Mesenchymal stem cell (in vitro differentiated cells and primary cell): ENCODE measurements around the gene DPEP1.

Source experiments
- DNase-seq: peaks from one replicate; pipeline ENCODE4 v3.0.0-alpha.2; 2013
- H2AFZ ChIP-seq: one replicate; pipeline ENCODE4 v1.6.1; 2013; ENCODE audit warnings: low read depth, mild to moderate bottlenecking, control low read depth, inconsistent platforms, low read length, moderate library complexity
- H2AK5ac ChIP-seq: 2 replicates; pipeline ENCODE4 v1.6.1; 2013; ENCODE audit warnings: low read length, moderate library complexity, mild to moderate bottlenecking, inconsistent platforms; ENCODE audit not compliant: severe bottlenecking
- H2BK120ac ChIP-seq: one replicate; pipeline ENCODE4 v1.6.1; 2013; ENCODE audit warnings: low read depth, mild to moderate bottlenecking, inconsistent platforms, low read length, moderate library complexity
- H2BK12ac ChIP-seq, 2 experiments: one replicate each; pipeline ENCODE4 v1.6.1; 2013; ENCODE audit warnings: inconsistent platforms in 2 of 2, low read length in 2 of 2, mild to moderate bottlenecking in 2 of 2, moderate library complexity in 2 of 2, control low read depth in 1 of 2
- H2BK15ac ChIP-seq: one replicate; pipeline ENCODE4 v1.6.1; 2013; ENCODE audit warnings: mild to moderate bottlenecking, low read depth, inconsistent platforms; ENCODE audit not compliant: poor library complexity, severe bottlenecking
- H2BK5ac ChIP-seq: 2 replicates; pipeline ENCODE4 v1.6.1; 2013; ENCODE audit warnings: low read depth, mild to moderate bottlenecking, low read length, control low read depth, inconsistent platforms; ENCODE audit not compliant: poor library complexity, severe bottlenecking
- H3K14ac ChIP-seq, 2 experiments: one replicate each; pipeline ENCODE4 v1.6.1; 2013; ENCODE audit warnings: inconsistent platforms in 2 of 2, low read length in 2 of 2, control low read depth in 1 of 2, mild to moderate bottlenecking in 1 of 2, moderate library complexity in 1 of 2
- H3K18ac ChIP-seq, 2 experiments: one replicate each; pipeline ENCODE4 v1.6.1; 2013; ENCODE audit warnings: inconsistent platforms in 2 of 2, low read length in 2 of 2, control low read depth in 1 of 2, low read depth in 1 of 2, mild to moderate bottlenecking in 1 of 2
- H3K23ac ChIP-seq, 2 experiments: one replicate each; pipeline ENCODE4 v1.6.1; 2013; ENCODE audit warnings: inconsistent platforms in 2 of 2, low read length in 2 of 2, mild to moderate bottlenecking in 2 of 2, moderate library complexity in 2 of 2, control low read depth in 1 of 2
- H3K27ac ChIP-seq: 2 replicates; pipeline ENCODE4 v1.5.1; 2013; ENCODE audit warnings: mild to moderate bottlenecking, moderate library complexity, low read length, control low read depth, inconsistent platforms; ENCODE audit not compliant: poor library complexity, severe bottlenecking
- H3K27me3 ChIP-seq, 2 experiments: 2 replicates each; pipeline versions ENCODE4 v1.6.1 to v1.7.0; 2013; ENCODE audit warnings: low read length in 2 of 2, mild to moderate bottlenecking in 2 of 2, moderate library complexity in 2 of 2, control low read depth in 1 of 2, inconsistent platforms in 1 of 2; ENCODE audit not compliant: control insufficient read depth in 1 of 2, insufficient read depth in 1 of 2
- H3K36me3 ChIP-seq, 2 experiments: 2 replicates each; pipeline versions ENCODE4 v1.6.1 to v1.7.0; 2013; ENCODE audit warnings: low read length in 2 of 2, control low read depth in 1 of 2, inconsistent platforms in 1 of 2, low read depth in 1 of 2, mild to moderate bottlenecking in 1 of 2; ENCODE audit not compliant: insufficient read depth in 2 of 2, control insufficient read depth in 1 of 2
- H3K4ac ChIP-seq, 2 experiments: one replicate each; pipeline ENCODE4 v1.6.1; 2013; ENCODE audit warnings: inconsistent platforms in 2 of 2, low read length in 2 of 2, mild to moderate bottlenecking in 2 of 2, moderate library complexity in 2 of 2, control low read depth in 1 of 2, low read depth in 1 of 2
- H3K4me1 ChIP-seq: 2 replicates; pipeline ENCODE4 v1.6.1; 2013; ENCODE audit warnings: low read depth, low read length, control low read depth; ENCODE audit not compliant: control insufficient read depth, insufficient read depth
- H3K4me2 ChIP-seq: 2 replicates; pipeline ENCODE4 v1.6.1; 2013; ENCODE audit warnings: low read length, mild to moderate bottlenecking, inconsistent platforms; ENCODE audit not compliant: poor library complexity, severe bottlenecking
- H3K4me3 ChIP-seq, 2 experiments: 2 replicates each; pipeline versions ENCODE4 v1.5.1 to v1.7.0; 2013; ENCODE audit warnings: low read length in 2 of 2, mild to moderate bottlenecking in 2 of 2, control low read depth in 1 of 2, low read depth in 1 of 2; ENCODE audit not compliant: insufficient read depth in 1 of 2
- H3K79me1 ChIP-seq: replicated peaks from 2 replicates; pipeline ENCODE4 v1.6.1; 2013; ENCODE audit warnings: mild to moderate bottlenecking, control low read depth, low read length, inconsistent platforms; ENCODE audit not compliant: poor library complexity, severe bottlenecking
- H3K9ac ChIP-seq: 2 replicates; pipeline ENCODE4 v1.7.0; 2013; ENCODE audit warnings: mild to moderate bottlenecking, low read length, moderate library complexity
- H3K9me3 ChIP-seq: 2 replicates; pipeline ENCODE4 v1.7.0; 2013; ENCODE audit warnings: mild to moderate bottlenecking, low read length; ENCODE audit not compliant: control insufficient read depth
- H4K8ac ChIP-seq: one replicate; pipeline ENCODE4 v1.6.1; 2013; ENCODE audit warnings: inconsistent platforms, mild to moderate bottlenecking, low read length, moderate library complexity
- H4K91ac ChIP-seq: one replicate; pipeline ENCODE4 v1.6.1; 2013; ENCODE audit warnings: mild to moderate bottlenecking, low read length, inconsistent platforms
- WGBS: methylation state at CpG from one replicate; pipeline ENCODE4 v1.1.7; 2013; ENCODE audit warnings: mixed read lengths; 5-methylcytosine and 5-hydroxymethylcytosine counted together

The DPEP1 gene

DNA sequence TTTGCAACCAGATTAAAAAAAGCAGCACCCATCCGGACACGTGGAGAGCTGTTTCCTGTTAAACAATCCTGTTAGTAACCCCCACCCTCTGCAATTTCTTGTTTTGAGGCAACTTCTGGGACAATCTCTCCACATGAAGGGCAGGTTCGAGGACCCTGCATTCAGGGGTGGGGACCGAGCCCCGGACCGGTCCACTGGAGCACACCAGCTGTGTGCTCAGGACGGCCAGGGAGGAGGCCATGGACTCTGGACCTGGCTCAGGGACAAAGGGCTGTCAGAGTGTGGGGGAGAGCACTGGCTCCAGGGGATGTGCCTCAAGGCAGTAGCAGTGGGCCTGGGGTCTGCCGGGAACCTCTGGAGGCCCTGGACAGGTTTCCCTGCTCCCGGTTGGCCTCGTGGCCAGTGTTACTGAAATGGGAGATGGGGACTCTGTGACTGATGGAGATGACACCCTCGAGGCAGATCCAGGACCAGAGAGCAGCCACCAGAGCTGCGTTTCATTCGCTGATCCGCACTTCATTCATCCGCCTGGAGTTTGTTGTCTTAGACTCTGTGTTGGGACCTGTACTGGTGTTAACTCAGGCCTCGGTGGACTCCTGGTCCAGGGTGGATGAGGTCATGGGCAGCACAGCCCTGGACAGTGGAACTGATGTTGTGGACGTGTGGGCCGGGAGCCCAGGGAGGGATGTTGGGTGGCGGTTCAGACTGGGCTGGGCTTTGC, 40.8 kb upstream of the DPEP1 start:
- Histone ChIP-seq H3K4me2 (no peak overlapping the region), H2BK15ac (no peak overlapping the region), H3K27ac (no peak overlapping the region), H3K4me3 (no peak overlapping the region), H2BK120ac (no peak overlapping the region), H3K18ac (no peak overlapping the region), H3K9me3 (no peaks in the 10 kb centered on the region), H3K9ac (no peak overlapping the region), H2AK5ac (no peak overlapping the region), H4K8ac (no peak overlapping the region), H3K14ac (no peak overlapping the region), H4K91ac (peak overlapping the region; percentile 21), H2BK12ac (no peak overlapping the region), H3K36me3 (no peaks in the 10 kb centered on the region), H3K27me3 (peaks cover 9 to 62% of the 10 kb centered on the region in 2 experiments), H3K4me1 (peaks cover 29% of the 10 kb centered on the region), H2BK5ac (no peak overlapping the region), H3K79me1 (no peaks in the 10 kb centered on the region), H2AFZ (no peak overlapping the region), H3K23ac (no peak overlapping the region), H3K4ac (no peak overlapping the region)
- DNase-seq: no peak
- WGBS: 88% methylated on average over 19 of the region's 19 CpGs

DNA sequence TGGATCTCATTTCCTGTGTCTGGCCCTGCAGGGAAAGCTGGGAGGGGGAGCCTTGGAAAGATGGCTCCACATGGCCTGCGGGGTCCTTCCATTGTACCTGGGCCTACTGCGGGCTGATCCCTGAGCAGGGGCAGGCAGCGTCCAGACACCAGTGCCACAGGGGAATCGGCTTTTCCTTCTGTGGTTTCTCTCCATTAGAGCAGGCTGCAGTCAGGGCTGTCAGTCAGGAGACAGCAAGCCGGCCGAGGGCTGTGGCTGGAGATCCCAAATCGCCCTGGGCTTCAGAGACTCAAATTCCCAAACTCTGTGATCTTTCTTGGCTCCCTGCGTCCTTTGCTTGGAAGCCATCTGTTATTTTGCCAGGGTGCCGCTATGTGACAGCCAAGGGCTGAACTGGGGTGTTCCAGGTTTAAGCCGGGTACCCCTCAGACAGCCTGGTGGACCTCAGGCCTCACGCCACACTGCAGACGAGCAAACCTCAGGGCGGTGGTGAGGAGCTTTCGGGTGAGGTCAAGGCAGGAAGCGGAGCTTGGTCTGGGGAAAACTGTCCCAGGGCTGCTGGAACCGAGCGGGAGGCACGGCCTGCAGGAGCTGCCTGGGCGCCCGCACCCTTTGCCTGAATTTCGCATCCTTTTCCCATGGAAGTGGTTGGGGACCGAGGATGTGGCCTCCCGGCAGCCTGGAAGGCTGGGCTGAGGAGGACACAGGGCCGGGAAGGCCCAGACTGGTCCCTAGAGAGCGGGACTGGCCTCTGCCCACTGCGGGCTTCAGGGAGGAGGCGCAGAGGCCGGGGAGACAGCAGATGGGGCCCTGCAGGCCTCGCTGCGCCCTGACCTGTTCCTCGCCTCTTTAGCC, 39.4 kb upstream of the DPEP1 start:
- Histone ChIP-seq H3K27me3 (peaks cover 9 to 53% of the 10 kb centered on the region in 2 experiments), H3K4ac (peak overlapping the region; percentile 8 to 80), H3K14ac (no peak overlapping the region), H3K9me3 (no peaks in the 10 kb centered on the region), H4K91ac (peak overlapping the region; percentile 94), H3K4me2 (peak overlapping the region; percentile 86), H3K9ac (peak overlapping the region; percentile 51), H2BK120ac (no peak overlapping the region), H3K36me3 (no peaks in the 10 kb centered on the region), H3K27ac (no peak overlapping the region), H3K18ac (peak overlapping the region; percentile 9 to 91), H4K8ac (peak overlapping the region; percentile 97), H3K79me1 (no peaks in the 10 kb centered on the region), H2BK12ac (peak overlapping the region in 1 of 2 experiments; percentile 26), H2AFZ (no peak overlapping the region), H3K4me3 (peak overlapping the region in 1 of 2 experiments; percentile 62), H3K23ac (no peak overlapping the region), H3K4me1 (peaks cover 27% of the 10 kb centered on the region), H2BK15ac (peak overlapping the region; percentile 75), H2AK5ac (no peak overlapping the region), H2BK5ac (no peak overlapping the region)
- no peak for DNase-seq
- 67% methylated on average over 31 of the region's 31 CpGs for WGBS

DNA sequence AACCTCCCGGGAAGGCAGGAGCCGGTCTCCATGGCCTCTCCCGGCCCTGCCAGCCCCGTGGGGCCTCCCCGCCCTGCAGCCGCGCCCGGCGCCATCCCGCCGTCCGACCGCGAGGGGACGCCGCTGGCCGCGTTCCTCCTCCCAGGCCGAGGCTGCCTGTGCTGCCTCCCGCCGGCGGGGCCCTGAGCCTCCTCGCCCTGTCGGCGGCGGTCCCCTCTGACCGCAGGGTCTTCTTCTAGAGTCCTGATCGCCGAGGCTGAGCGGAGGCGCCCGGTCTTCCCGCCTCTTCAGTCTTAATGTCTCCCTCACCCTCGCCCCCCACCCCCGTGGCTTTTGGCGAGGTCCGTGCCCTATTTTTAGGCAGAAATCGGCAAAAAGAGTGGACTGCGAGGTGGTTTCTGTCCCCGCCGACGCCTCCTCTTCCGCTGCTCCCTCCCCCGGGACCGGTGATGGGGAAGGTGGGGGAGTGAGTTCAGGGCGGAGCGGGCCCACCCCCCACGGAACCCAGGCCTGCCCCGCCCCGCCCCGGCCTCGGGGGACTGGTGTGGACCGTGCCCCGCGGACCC, 38.7 kb upstream of the DPEP1 start:
- H3K79me1 ChIP-seq: no peaks in the 10 kb centered on the region
- peak overlapping the region; percentile 80 for H2BK15ac ChIP-seq
- no peak overlapping the region for H2AK5ac ChIP-seq
- H3K4me2 ChIP-seq: peak overlapping the region; percentile 86
- peak overlapping the region; percentile 94 for H4K91ac ChIP-seq
- peak overlapping the region; percentile 80 to 84 for H3K4ac ChIP-seq
- no peak overlapping the region for H3K27ac ChIP-seq
- peak; percentile 80 for DNase-seq
- peaks cover 27% of the 10 kb centered on the region for H3K4me1 ChIP-seq
- peak overlapping the region; percentile 80 to 91 for H3K18ac ChIP-seq
- H2AFZ ChIP-seq: peak overlapping the region; percentile 15
- peaks cover 3 to 47% of the 10 kb centered on the region in 2 experiments for H3K27me3 ChIP-seq
- 2% methylated on average over 50 of the region's 55 CpGs for WGBS
- no peak overlapping the region for H3K14ac ChIP-seq
- H3K4me3 ChIP-seq: peak overlapping the region in 1 of 2 experiments; percentile 62
- no peak overlapping the region for H2BK5ac ChIP-seq
- H2BK12ac ChIP-seq: peak overlapping the region; percentile 37 to 61
- H2BK120ac ChIP-seq: no peak overlapping the region
- no peak overlapping the region for H3K23ac ChIP-seq
- peak overlapping the region; percentile 51 for H3K9ac ChIP-seq
- H3K9me3 ChIP-seq: no peaks in the 10 kb centered on the region
- H3K36me3 ChIP-seq: peaks cover 0 to 4% of the 10 kb centered on the region in 2 experiments
- H4K8ac ChIP-seq: peak overlapping the region; percentile 97
